Umbilical cord (tissue), 2 donors: Measurements from ENCODE around the gene PLOD2. TPM values are rescaled to one million over a fixed set of nuclear protein-coding genes. Genes with fewer than 3 reads are reported as not detected.

Experiments
- DNase-seq: peaks from one replicate; pipeline ENCODE4 v3.0.0-alpha.2; 2015; ENCODE audit warnings: low spot score
- total RNA-seq: library from RNA; depleted of rRNA; stranded (reverse); fragments of >200 nt; gene quantifications from one replicate; pipeline ENCODE4 v1.2.3, GENCODE V29; 2014; ENCODE audit warnings: low replicate concordance; ENCODE audit not compliant: insufficient read depth

PLOD2 gene
- 513 TPM for total RNA-seq

- DNase-seq = peak; percentile 96
Observed at GRCh38 chr3:146160964-146161662, at the start of gene PLOD2. PLOD2 (minus strand) TSS chr3:146161184; CDS start chr3:146160989, 195 bp downstream.

- DNase-seq = no peak
Observed at GRCh38 chr3:146209371-146209770, 48.4 kb upstream of the PLOD2 start.

GRCh38 chr3:146203776-146204175 lies 42.8 kb upstream of the PLOD2 start:
- DNase-seq = no peak

- no peak for DNase-seq
Observed at GRCh38 chr3:146200461-146201220, 39.7 kb upstream of the PLOD2 start.

GRCh38 chr3:146199762-146200161 lies 38.8 kb upstream of the PLOD2 start:
- no peak for DNase-seq

- DNase-seq = no peak
Observed at GRCh38 chr3:146196789-146197188, 35.8 kb upstream of the PLOD2 start.

- no peak for DNase-seq
Observed at GRCh38 chr3:146195605-146196004, 34.6 kb upstream of the PLOD2 start.

GRCh38 chr3:146195030-146195429 lies 34.0 kb upstream of the PLOD2 start:
- no peak for DNase-seq

- DNase-seq = no peak
Observed at GRCh38 chr3:146191051-146191450, 30.1 kb upstream of the PLOD2 start.

GRCh38 chr3:146189519-146190173 lies 28.7 kb upstream of the PLOD2 start:
- peak; percentile 66 for DNase-seq

GRCh38 chr3:146187334-146187950 lies 26.5 kb upstream of the PLOD2 start:
- peak; percentile 52 for DNase-seq

GRCh38 chr3:146184241-146185015 lies 23.4 kb upstream of the PLOD2 start:
- peak; percentile 48 for DNase-seq

GRCh38 chr3:146181216-146181615 lies 20.2 kb upstream of the PLOD2 start:
- peak; percentile 69 for DNase-seq

- no peak for DNase-seq
Observed at GRCh38 chr3:146180376-146180775, 19.4 kb upstream of the PLOD2 start.

GRCh38 chr3:146178006-146178689 lies 17.2 kb upstream of the PLOD2 start:
- no peak for DNase-seq

- no peak for DNase-seq
Observed at GRCh38 chr3:146177519-146177918, 16.5 kb upstream of the PLOD2 start.

GRCh38 chr3:146177072-146177471 lies 16.1 kb upstream of the PLOD2 start:
- DNase-seq = no peak

GRCh38 chr3:146172586-146172985 lies 11.6 kb upstream of the PLOD2 start:
- DNase-seq = no peak

- DNase-seq = no peak
Observed at GRCh38 chr3:146170591-146170990, 9.6 kb upstream of the PLOD2 start.

- no peak for DNase-seq
Observed at GRCh38 chr3:146169891-146170290, 8.9 kb upstream of the PLOD2 start.

GRCh38 chr3:146166826-146167225 lies 5.8 kb upstream of the PLOD2 start:
- DNase-seq = peak; percentile 66
